ENCODE results near the gene SNX5. TPM values are rescaled to one million over a fixed set of nuclear protein-coding genes. Genes with fewer than 3 reads are reported as not detected.

Gene SNX5
- total RNA-seq (2014; rRNA removed; shearing (Covaris generic)), result 206 and 221 TPM in 2 replicates
- 180 and 223 TPM in 2 replicates for polyA plus RNA-seq (2015; cell fraction: cytosol; rRNA removed)
- 343 and 398 TPM in 2 replicates for polyA plus RNA-seq (2015; cell fraction: nucleus; rRNA removed)

- peak; percentile 99 for DNase-seq (ENCODE audit: low read depth)
Observed at GRCh38 chr20:17968366-17969277, at the start of gene SNX5, which contains the start of gene MGME1. Gene SNX5, minus strand, starts transcription at chr20:17968794. Its CDS starts 369 bp downstream, at chr20:17968425. Gene MGME1, plus strand, starts transcription at chr20:17969018. Its CDS starts 842 bp downstream, at chr20:17969860.

GRCh38 chr20:18018100-18018499, 49.5 kb upstream of the SNX5 start:
- DNase-seq (ENCODE audit: low read depth), result no peak

GRCh38 chr20:18016772-18017171, 48.2 kb upstream of the SNX5 start:
- DNase-seq (ENCODE audit: low read depth), result no peak

- DNase-seq (ENCODE audit: low read depth), result no peak
Observed at GRCh38 chr20:18014411-18014810, 45.8 kb upstream of the SNX5 start.

GRCh38 chr20:18012901-18013300, 44.3 kb upstream of the SNX5 start:
- DNase-seq (ENCODE audit: low read depth), result no peak

- DNase-seq (ENCODE audit: low read depth), result no peak
Observed at GRCh38 chr20:18011951-18012645, 43.5 kb upstream of the SNX5 start.

GRCh38 chr20:18011482-18011881, 42.9 kb upstream of the SNX5 start:
- no peak for DNase-seq (ENCODE audit: low read depth)

- no peak for DNase-seq (ENCODE audit: low read depth)
Observed at GRCh38 chr20:18009116-18009515, 40.5 kb upstream of the SNX5 start.

GRCh38 chr20:18007534-18008292, 39.1 kb upstream of the SNX5 start:
- no peak for DNase-seq (ENCODE audit: low read depth)

- no peak for DNase-seq (ENCODE audit: low read depth)
Observed at GRCh38 chr20:18006684-18007083, 38.1 kb upstream of the SNX5 start.

- no peak for DNase-seq (ENCODE audit: low read depth)
Observed at GRCh38 chr20:18005990-18006364, 37.4 kb upstream of the SNX5 start.

GRCh38 chr20:18005170-18005989, 36.8 kb upstream of the SNX5 start:
- DNase-seq (ENCODE audit: low read depth), result no peak

GRCh38 chr20:18004384-18005031, 35.9 kb upstream of the SNX5 start:
- DNase-seq (ENCODE audit: low read depth), result no peak

GRCh38 chr20:18003897-18004296, 35.3 kb upstream of the SNX5 start:
- DNase-seq (ENCODE audit: low read depth), result no peak

GRCh38 chr20:18001131-18001921, 32.7 kb upstream of the SNX5 start:
- peak; percentile 70 for DNase-seq (ENCODE audit: low read depth)

GRCh38 chr20:17999566-17999965, 31.0 kb upstream of the SNX5 start:
- DNase-seq (ENCODE audit: low read depth), result no peak

GRCh38 chr20:17998446-17998845, 29.9 kb upstream of the SNX5 start:
- DNase-seq (ENCODE audit: low read depth), result no peak

- DNase-seq (ENCODE audit: low read depth), result peak; percentile 62
Observed at GRCh38 chr20:17995967-17996819, 27.6 kb upstream of the SNX5 start.
